Tibial nerve (tissue), 4 donors: ENCODE measurements around the gene FOXD1.

Experiments used
- EP300 ChIP-seq, 2 donors: sonication (generic); formaldehyde crosslinking; IDR thresholded peaks; one replicate each; pipeline ENCODE4 v1.6.1; 2017; ENCODE audit warnings: antibody characterized with exemption in 2 of 2, mild to moderate bottlenecking in 1 of 2
- POLR2A ChIP-seq, 2 donors: fragments of 450-650 bp; IDR thresholded peaks; one replicate each; pipeline ENCODE4 v1.6.1; 2017; ENCODE audit warnings: antibody characterized with exemption in 2 of 2, mild to moderate bottlenecking in 2 of 2, moderate library complexity in 2 of 2
- TF ChIP-seq, protein P1 (sequence below), 5 experiments: fragments of 200-600 bp in 3 of 5; fragments of 450-650 bp in 2 of 5; sonication (generic) in 3 of 5; IDR thresholded peaks; one replicate each; pipeline ENCODE4 v1.5.1; 2016 to 2019; ENCODE audit warnings: antibody characterized with exemption in 5 of 5, mild to moderate bottlenecking in 3 of 5, moderate library complexity in 2 of 5

GRCh38 chr5:73412597-73412988 is 36.0 kb downstream of the FOXD1 start:
- TF ChIP-seq POLR2A (IDR thresholded peaks at IDR 0.05) (no peak), EP300 (IDR thresholded peaks at IDR 0.05) (no peak)
- TF ChIP-seq, protein P1, sequence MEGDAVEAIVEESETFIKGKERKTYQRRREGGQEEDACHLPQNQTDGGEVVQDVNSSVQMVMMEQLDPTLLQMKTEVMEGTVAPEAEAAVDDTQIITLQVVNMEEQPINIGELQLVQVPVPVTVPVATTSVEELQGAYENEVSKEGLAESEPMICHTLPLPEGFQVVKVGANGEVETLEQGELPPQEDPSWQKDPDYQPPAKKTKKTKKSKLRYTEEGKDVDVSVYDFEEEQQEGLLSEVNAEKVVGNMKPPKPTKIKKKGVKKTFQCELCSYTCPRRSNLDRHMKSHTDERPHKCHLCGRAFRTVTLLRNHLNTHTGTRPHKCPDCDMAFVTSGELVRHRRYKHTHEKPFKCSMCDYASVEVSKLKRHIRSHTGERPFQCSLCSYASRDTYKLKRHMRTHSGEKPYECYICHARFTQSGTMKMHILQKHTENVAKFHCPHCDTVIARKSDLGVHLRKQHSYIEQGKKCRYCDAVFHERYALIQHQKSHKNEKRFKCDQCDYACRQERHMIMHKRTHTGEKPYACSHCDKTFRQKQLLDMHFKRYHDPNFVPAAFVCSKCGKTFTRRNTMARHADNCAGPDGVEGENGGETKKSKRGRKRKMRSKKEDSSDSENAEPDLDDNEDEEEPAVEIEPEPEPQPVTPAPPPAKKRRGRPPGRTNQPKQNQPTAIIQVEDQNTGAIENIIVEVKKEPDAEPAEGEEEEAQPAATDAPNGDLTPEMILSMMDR (IDR thresholded peaks at IDR 0.05), result no peak
